Stomach (tissue), 4 donors: ENCODE measurements around the gene TRMT2A.

Source experiments
- POLR2AphosphoS5 ChIP-seq, 3 donors: sonication (generic); formaldehyde crosslinking; IDR thresholded peaks; one replicate each; pipeline ENCODE4 v1.6.1; 2016; ENCODE audit warnings: antibody characterized with exemption in 3 of 3
- TF ChIP-seq, protein P1 (sequence below), 7 experiments: fragments of 450-650 bp in 4 of 7; fragments of 200-600 bp in 3 of 7; sonication (generic) in 3 of 7; IDR thresholded peaks; one replicate each; pipeline ENCODE4 v1.5.1; 2016 to 2019; ENCODE audit warnings: antibody characterized with exemption in 7 of 7, control low read depth in 2 of 7, mild to moderate bottlenecking in 1 of 7

DNA sequence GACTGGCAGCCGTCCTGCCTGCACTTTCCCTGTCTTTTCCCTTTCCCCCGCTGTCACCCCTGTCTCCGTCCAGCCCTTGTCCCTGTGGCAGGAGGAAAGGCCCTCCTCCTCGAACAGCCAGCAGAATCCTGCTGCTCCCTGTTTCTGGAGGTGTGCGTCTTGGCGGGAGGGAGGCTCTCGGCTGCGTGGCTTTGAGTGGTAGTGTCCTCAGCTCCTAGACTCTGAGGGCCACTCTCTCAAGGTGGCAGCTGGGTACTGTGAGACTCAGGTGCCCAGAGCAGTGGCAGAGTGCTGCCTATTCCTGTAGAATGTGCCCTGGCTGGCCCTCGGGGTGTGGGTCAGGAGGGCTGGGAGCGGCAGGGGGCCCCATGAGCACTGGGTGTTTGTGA lies 10.2 kb downstream of the TRMT2A start:
- TF ChIP-seq, protein P1, sequence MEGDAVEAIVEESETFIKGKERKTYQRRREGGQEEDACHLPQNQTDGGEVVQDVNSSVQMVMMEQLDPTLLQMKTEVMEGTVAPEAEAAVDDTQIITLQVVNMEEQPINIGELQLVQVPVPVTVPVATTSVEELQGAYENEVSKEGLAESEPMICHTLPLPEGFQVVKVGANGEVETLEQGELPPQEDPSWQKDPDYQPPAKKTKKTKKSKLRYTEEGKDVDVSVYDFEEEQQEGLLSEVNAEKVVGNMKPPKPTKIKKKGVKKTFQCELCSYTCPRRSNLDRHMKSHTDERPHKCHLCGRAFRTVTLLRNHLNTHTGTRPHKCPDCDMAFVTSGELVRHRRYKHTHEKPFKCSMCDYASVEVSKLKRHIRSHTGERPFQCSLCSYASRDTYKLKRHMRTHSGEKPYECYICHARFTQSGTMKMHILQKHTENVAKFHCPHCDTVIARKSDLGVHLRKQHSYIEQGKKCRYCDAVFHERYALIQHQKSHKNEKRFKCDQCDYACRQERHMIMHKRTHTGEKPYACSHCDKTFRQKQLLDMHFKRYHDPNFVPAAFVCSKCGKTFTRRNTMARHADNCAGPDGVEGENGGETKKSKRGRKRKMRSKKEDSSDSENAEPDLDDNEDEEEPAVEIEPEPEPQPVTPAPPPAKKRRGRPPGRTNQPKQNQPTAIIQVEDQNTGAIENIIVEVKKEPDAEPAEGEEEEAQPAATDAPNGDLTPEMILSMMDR (IDR thresholded peaks at IDR 0.05) = no peak
- TF ChIP-seq POLR2AphosphoS5 (IDR thresholded peaks at IDR 0.05) = no peak
